Globus pallidus (tissue), 1 donor: ENCODE measurements around the gene VWA3B.
"Not testable (repeated sequence)": the region's sequence is repeated elsewhere in the genome, so short reads cannot be mapped to it uniquely, and the experiment has no call there.

Experiments used
- DNase-seq: peaks from one replicate; pipeline ENCODE4 v3.0.0-alpha.2; 2015; ENCODE audit warnings: low spot score

The VWA3B gene

GRCh38 chr2:98086491-98087446 lies at the start of gene VWA3B:
Gene VWA3B, plus strand, starts transcription at chr2:98087167. Its CDS starts 5,926 bp downstream, at chr2:98093093.
- no peak for DNase-seq

GRCh38 chr2:98037206-98037605 lies 49.8 kb upstream of the VWA3B start:
- DNase-seq, result no peak

GRCh38 chr2:98037666-98038336 lies 49.2 kb upstream of the VWA3B start:
- no peak for DNase-seq

GRCh38 chr2:98039085-98039756 lies 47.7 kb upstream of the VWA3B start:
- no peak for DNase-seq

- no peak for DNase-seq
Measured at GRCh38 chr2:98040331-98040939, 46.5 kb upstream of the VWA3B start.

GRCh38 chr2:98043101-98043500 lies 43.9 kb upstream of the VWA3B start:
- no peak for DNase-seq

- DNase-seq, result not testable (repeated sequence)
Measured at GRCh38 chr2:98044730-98045129, 42.2 kb upstream of the VWA3B start.

GRCh38 chr2:98050070-98050469 lies 36.9 kb upstream of the VWA3B start:
- DNase-seq, result no peak

- no peak for DNase-seq
Measured at GRCh38 chr2:98058191-98058975, 28.6 kb upstream of the VWA3B start.

- no peak for DNase-seq
Measured at GRCh38 chr2:98060277-98060676, 26.7 kb upstream of the VWA3B start.

GRCh38 chr2:98063291-98063854 lies 23.6 kb upstream of the VWA3B start:
- no peak for DNase-seq

- DNase-seq, result no peak
Measured at GRCh38 chr2:98065808-98066207, 21.2 kb upstream of the VWA3B start.

- DNase-seq, result no peak
Measured at GRCh38 chr2:98067160-98067559, 19.8 kb upstream of the VWA3B start.

GRCh38 chr2:98070081-98070480 lies 16.9 kb upstream of the VWA3B start:
- DNase-seq, result no peak

GRCh38 chr2:98072442-98072841 lies 14.5 kb upstream of the VWA3B start:
- no peak for DNase-seq

- no peak for DNase-seq
Measured at GRCh38 chr2:98078701-98079100, 8.3 kb upstream of the VWA3B start.

GRCh38 chr2:98084151-98084868 lies 2.7 kb upstream of the VWA3B start:
- DNase-seq, result no peak

GRCh38 chr2:98084869-98085238 lies 2.1 kb upstream of the VWA3B start:
- no peak for DNase-seq

GRCh38 chr2:98085649-98086048 lies 1.3 kb upstream of the VWA3B start:
- DNase-seq, result no peak

GRCh38 chr2:98087447-98088020 lies 567 bp downstream of the VWA3B start:
- no peak for DNase-seq
